ENCODE measurements around the gene CYP17A1. TPM values are rescaled to one million over a fixed set of nuclear protein-coding genes. Genes with fewer than 3 reads are reported as not detected.

Gene CYP17A1
- total and polyA plus RNA-seq, 2 donors (not counting 1 experiment from before 2014, with no cell fraction given) = not detected

GRCh38 chr10:102808380-102808779, 28.8 kb downstream of the CYP17A1 start:
- H3K27me3 ChIP-seq (ENCODE audit: control insufficient read depth, insufficient read depth, low read length) = no peaks in the 10 kb centered on the region
- no peaks in the 10 kb centered on the region for H4K20me1 ChIP-seq (ENCODE audit: control insufficient read depth, extremely low read depth, insufficient read depth, low read length)
- DNase-seq (ENCODE audit: low read depth in 2 of 2) = no peak
- H3K79me2 ChIP-seq (ENCODE audit: control insufficient read depth, insufficient read depth, low read length) = no peaks in the 10 kb centered on the region
- H3K9ac ChIP-seq (ENCODE audit: insufficient read depth, low read length) = no peak overlapping the region
- no peak overlapping the region for H2AFZ ChIP-seq (ENCODE audit: low read length)
- H3K4me3 ChIP-seq (replicated peaks in 1 of 4; ENCODE audit: control extremely low read depth in 1 of 4, insufficient read depth in 1 of 4, low read depth in 3 of 4, low read length in 4 of 4) = no peak overlapping the region
- H3K27ac ChIP-seq (ENCODE audit: insufficient read depth, low read length) = no peak overlapping the region
- H3K36me3 ChIP-seq (ENCODE audit: control insufficient read depth, insufficient read depth, low read length) = peaks cover 18% of the 10 kb centered on the region
- H3K4me2 ChIP-seq (ENCODE audit: extremely low read depth, insufficient read depth, low read length) = no peak overlapping the region
- no peaks in the 10 kb centered on the region for H3K9me3 ChIP-seq (ENCODE audit: control insufficient read depth, insufficient read depth, low read depth, low read length)
- TF ChIP-seq EZH2 (IDR thresholded peaks at IDR 0.05; ENCODE audit: low read length, missing control alignments) = no peak
- no peak for TF ChIP-seq CTCF (conservative IDR thresholded peaks at IDR 0.05 in 1 of 2, IDR thresholded peaks at IDR 0.05 in 1 of 2; ENCODE audit: low read depth in 1 of 2, low read length in 2 of 2)
- H3K4me1 ChIP-seq (ENCODE audit: control insufficient read depth, extremely low read depth, insufficient read depth, low read length) = peaks cover 4% of the 10 kb centered on the region

- Histone ChIP-seq H3K79me2 (ENCODE audit: control insufficient read depth, insufficient read depth, low read length) (no peaks in the 10 kb centered on the region), H3K27ac (ENCODE audit: insufficient read depth, low read length) (no peak overlapping the region)
- DNase-seq (ENCODE audit: low read depth in 2 of 2) = no peak
Observed at GRCh38 chr10:102804382-102805055, 32.7 kb downstream of the CYP17A1 start.

More at GRCh38 chr10:102804382-102805055, 32.7 kb downstream of the CYP17A1 start:
- Histone ChIP-seq H2AFZ (ENCODE audit: low read length) (no peak overlapping the region), H3K27me3 (ENCODE audit: control insufficient read depth, insufficient read depth, low read length) (no peaks in the 10 kb centered on the region), H3K9me3 (ENCODE audit: control insufficient read depth, insufficient read depth, low read depth, low read length) (no peaks in the 10 kb centered on the region), H3K4me2 (ENCODE audit: extremely low read depth, insufficient read depth, low read length) (no peak overlapping the region), H3K36me3 (ENCODE audit: control insufficient read depth, insufficient read depth, low read length) (peaks cover 5% of the 10 kb centered on the region), H3K4me3 (replicated peaks in 1 of 4; ENCODE audit: control extremely low read depth in 1 of 4, insufficient read depth in 1 of 4, low read depth in 3 of 4, low read length in 4 of 4) (no peak overlapping the region), H4K20me1 (ENCODE audit: control insufficient read depth, extremely low read depth, insufficient read depth, low read length) (no peaks in the 10 kb centered on the region), H3K4me1 (ENCODE audit: control insufficient read depth, extremely low read depth, insufficient read depth, low read length) (peaks cover 13% of the 10 kb centered on the region), H3K9ac (ENCODE audit: insufficient read depth, low read length) (no peak overlapping the region)
- TF ChIP-seq CTCF (conservative IDR thresholded peaks at IDR 0.05 in 1 of 2, IDR thresholded peaks at IDR 0.05 in 1 of 2; ENCODE audit: low read depth in 1 of 2, low read length in 2 of 2) (no peak), EZH2 (IDR thresholded peaks at IDR 0.05; ENCODE audit: low read length, missing control alignments) (no peak)

Measured in fibroblast of lung (primary cell).